SK-N-SH (cell line): ENCODE results near the gene TEKT4. TPM values are rescaled to one million over a fixed set of nuclear protein-coding genes. Genes with fewer than 3 reads are reported as not detected.

Experiments used
- CTCF ChIA-PET: fragments of 300-600, 350-600 bp; formaldehyde crosslinking; extraction: SDS; loops from one replicate; lab custom pipeline; 2021; lab: Yijun Ruan, JAX
- POLR2A ChIA-PET: fragments of 350-600 bp; sonication (Branson Sonifier 250); formaldehyde crosslinking; extraction: SDS; loops from one replicate; lab custom pipeline; 2020; ENCODE audit warnings: antibody characterized with exemption, inconsistent platforms; lab: Yijun Ruan, JAX
- DNase-seq: peaks from one replicate; pipeline ENCODE4 v3.0.0; 2012
- H2AFZ ChIP-seq: fragments of 200-600 bp; sonication (generic); 2 replicates; pipeline ENCODE4 v1.8.1; 2016; ENCODE audit warnings: antibody characterized with exemption, mild to moderate bottlenecking, low read depth
- H3F3A ChIP-seq: fragments of 200-600 bp; sonication (generic); replicated peaks from 2 replicates; pipeline ENCODE3; 2016; ENCODE audit warnings: antibody characterized with exemption, mild to moderate bottlenecking; ENCODE audit not compliant: insufficient read depth
- H3K27ac ChIP-seq, 2 experiments: fragments of 200-500 bp in 1 of 2; fragments of 200-600 bp in 1 of 2; sonication (Bioruptor generic) in 1 of 2; sonication (generic), shearing (Covaris generic) in 1 of 2; 2 replicates each; pipeline versions ENCODE4 v1.5.1 to v1.6.1; 2014 to 2016; ENCODE audit warnings: low read depth in 2 of 2, inconsistent platforms in 1 of 2, low read length in 1 of 2, mild to moderate bottlenecking in 1 of 2, mixed read lengths in 1 of 2
- H3K27me3 ChIP-seq: fragments of 200-600 bp; sonication (generic), shearing (Covaris generic); 2 replicates; pipeline ENCODE4 v1.6.1; 2016; ENCODE audit warnings: mixed run types; ENCODE audit not compliant: insufficient read depth
- H3K36me3 ChIP-seq, 2 experiments: fragments of 200-500 bp in 1 of 2; fragments of 200-600 bp in 1 of 2; sonication (Bioruptor generic) in 1 of 2; sonication (generic) in 1 of 2; replicated peaks in 1 of 2; 2 replicates each; pipeline versions ENCODE3 to v1.5.1; 2014 to 2016; ENCODE audit warnings: low read length in 1 of 2, mild to moderate bottlenecking in 1 of 2; ENCODE audit not compliant: insufficient read depth in 2 of 2, control insufficient read depth in 1 of 2
- H3K4me1 ChIP-seq, 2 experiments: fragments of 200-500 bp in 1 of 2; fragments of 200-600 bp in 1 of 2; sonication (Bioruptor generic) in 1 of 2; sonication (generic), shearing (Covaris generic) in 1 of 2; 2 replicates each; pipeline versions ENCODE4 v1.5.1 to v1.6.1; 2014 to 2016; ENCODE audit warnings: low read depth in 1 of 2, low read length in 1 of 2, mixed run types in 1 of 2; ENCODE audit not compliant: insufficient read depth in 2 of 2, control insufficient read depth in 1 of 2
- H3K4me2 ChIP-seq: fragments of 200-600 bp; sonication (generic), shearing (Covaris generic); 2 replicates; pipeline ENCODE4 v1.6.1; 2017; ENCODE audit warnings: mixed run types
- H3K4me3 ChIP-seq, 2 experiments: fragments of 200-500 bp in 1 of 2; fragments of 200-600 bp in 1 of 2; sonication (Bioruptor generic) in 1 of 2; sonication (generic), shearing (Covaris generic) in 1 of 2; 2 replicates each; pipeline versions ENCODE4 v1.5.1 to v1.8.1; 2014 to 2016; ENCODE audit warnings: low read depth in 2 of 2, inconsistent platforms in 1 of 2, low read length in 1 of 2, mild to moderate bottlenecking in 1 of 2, mixed read lengths in 1 of 2, moderate library complexity in 1 of 2
- H3K79me2 ChIP-seq: fragments of 200-600 bp; sonication (generic); 2 replicates; pipeline ENCODE4 v1.8.1; 2017; ENCODE audit warnings: mild to moderate bottlenecking; ENCODE audit not compliant: insufficient read depth
- H3K9ac ChIP-seq: fragments of 200-600 bp; sonication (generic); 2 replicates; pipeline ENCODE4 v1.6.1; 2017; ENCODE audit warnings: mixed run types
- H3K9me2 ChIP-seq: fragments of 200-600 bp; sonication (generic); 2 replicates; pipeline ENCODE4 v1.6.1; 2017; ENCODE audit warnings: mixed run types
- H3K9me3 ChIP-seq: fragments of 200-600 bp; sonication (generic); 2 replicates; pipeline ENCODE4 v1.6.1; 2017; ENCODE audit warnings: mixed run types, mild to moderate bottlenecking, moderate library complexity
- H4K20me1 ChIP-seq: fragments of 200-600 bp; sonication (generic); 2 replicates; pipeline ENCODE4 v1.6.1; 2017; ENCODE audit warnings: mild to moderate bottlenecking, mixed run types; ENCODE audit not compliant: insufficient read depth
- CHD2 ChIP-seq: fragments of 150-350 bp; IDR thresholded peaks from 2 replicates; pipeline ENCODE4 v1.6.1; 2018; ENCODE audit warnings: low read length; ENCODE audit not compliant: partially characterized antibody
- EP300 ChIP-seq, 2 experiments: IDR thresholded peaks; 2 replicates each; pipeline versions ENCODE4 v1.4.0 to v1.6.1; 2012; ENCODE audit warnings: borderline replicate concordance in 1 of 2, low read depth in 1 of 2, low read length in 1 of 2
- FOXM1 ChIP-seq: IDR thresholded peaks from 2 replicates; pipeline ENCODE4 v1.4.0; 2012; ENCODE audit warnings: low read depth, mild to moderate bottlenecking
- IRF3 ChIP-seq: fragments of 150-350 bp; IDR thresholded peaks from 2 replicates; pipeline ENCODE4 v1.6.1; 2016; ENCODE audit warnings: mild to moderate bottlenecking, low read depth, low read length
- NFIC ChIP-seq: IDR thresholded peaks from 2 replicates; pipeline ENCODE4 v1.4.0; 2012; ENCODE audit warnings: borderline replicate concordance
- RAD21 ChIP-seq: IDR thresholded peaks from 2 replicates; pipeline ENCODE4 v1.6.1; 2012; ENCODE audit warnings: mild to moderate bottlenecking, low read length
- RCOR1 ChIP-seq: fragments of 150-350 bp; IDR thresholded peaks from 2 replicates; pipeline ENCODE4 v1.6.1; 2017; ENCODE audit warnings: antibody characterized with exemption, low read length
- RFX5 ChIP-seq: IDR thresholded peaks from 2 replicates; pipeline ENCODE4 v1.6.1; 2012; ENCODE audit warnings: mild to moderate bottlenecking, improper control_type of control experiment, low read length
- RXRA ChIP-seq: IDR thresholded peaks from 2 replicates; pipeline ENCODE4 v1.4.0; 2012; ENCODE audit warnings: low read depth, mild to moderate bottlenecking, borderline replicate concordance
- SMC3 ChIP-seq: IDR thresholded peaks from 2 replicates; pipeline ENCODE4 v1.6.1; 2012; ENCODE audit warnings: low read depth, low read length, improper control_type of control experiment
- TAF1 ChIP-seq: IDR thresholded peaks from 2 replicates; pipeline ENCODE4 v1.6.1; 2012; ENCODE audit warnings: low read depth, mild to moderate bottlenecking, low read length, moderate library complexity, borderline replicate concordance
- USF2 ChIP-seq: fragments of 150-350 bp; IDR thresholded peaks from 2 replicates; pipeline ENCODE4 v1.6.1; 2017; ENCODE audit warnings: antibody characterized with exemption, low read length, low read depth, borderline replicate concordance
- YY1 ChIP-seq: IDR thresholded peaks from 2 replicates; pipeline ENCODE4 v1.4.0; 2012; ENCODE audit warnings: low read depth, mild to moderate bottlenecking
- WGBS: methylation state at CpG from one replicate; pipeline ENCODE4 v1.1.6; 2017; ENCODE audit warnings: low lambda C conversion rate; 5-methylcytosine and 5-hydroxymethylcytosine counted together
- polyA plus RNA-seq, 3 experiments: library from polyadenylated mRNA; depleted of rRNA; stranded (reverse); fragments of >200 nt; gene quantifications; 2 replicates each; pipeline ENCODE4 v1.2.3, GENCODE V29; 2012
- TF ChIP-seq, protein P1 (sequence below): IDR thresholded peaks from 2 replicates; pipeline ENCODE4 v1.4.0; 2012; ENCODE audit warnings: low read depth, borderline replicate concordance
- TF ChIP-seq, protein P2 (sequence below): IDR thresholded peaks from 2 replicates; pipeline ENCODE4; 2012

The TEKT4 gene
- polyA plus RNA-seq, 1 of the 3 experiments (the other 2 are of a cell fraction), result not detected

DNA sequence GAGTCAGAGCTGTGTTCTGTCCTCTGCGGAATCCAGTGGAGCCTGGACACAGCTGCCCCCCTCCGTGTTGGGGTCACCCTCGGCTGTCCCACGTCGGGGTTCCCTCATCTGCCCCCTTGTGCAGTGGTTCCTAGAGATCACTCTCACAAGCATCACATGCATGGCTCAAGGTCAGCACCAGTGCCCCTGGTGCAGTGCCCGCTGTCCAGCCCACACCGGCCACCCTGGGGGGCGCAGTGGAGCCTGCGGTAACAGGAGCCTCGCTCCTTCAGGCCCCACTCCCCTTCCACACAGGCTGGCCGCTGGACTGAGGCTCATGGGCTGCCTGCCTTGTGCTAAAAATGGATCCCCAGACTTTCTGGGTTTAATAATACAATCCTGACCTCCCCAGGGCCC, 8.8 kb downstream of the TEKT4 start (continued):
- TF ChIP-seq, protein P1, sequence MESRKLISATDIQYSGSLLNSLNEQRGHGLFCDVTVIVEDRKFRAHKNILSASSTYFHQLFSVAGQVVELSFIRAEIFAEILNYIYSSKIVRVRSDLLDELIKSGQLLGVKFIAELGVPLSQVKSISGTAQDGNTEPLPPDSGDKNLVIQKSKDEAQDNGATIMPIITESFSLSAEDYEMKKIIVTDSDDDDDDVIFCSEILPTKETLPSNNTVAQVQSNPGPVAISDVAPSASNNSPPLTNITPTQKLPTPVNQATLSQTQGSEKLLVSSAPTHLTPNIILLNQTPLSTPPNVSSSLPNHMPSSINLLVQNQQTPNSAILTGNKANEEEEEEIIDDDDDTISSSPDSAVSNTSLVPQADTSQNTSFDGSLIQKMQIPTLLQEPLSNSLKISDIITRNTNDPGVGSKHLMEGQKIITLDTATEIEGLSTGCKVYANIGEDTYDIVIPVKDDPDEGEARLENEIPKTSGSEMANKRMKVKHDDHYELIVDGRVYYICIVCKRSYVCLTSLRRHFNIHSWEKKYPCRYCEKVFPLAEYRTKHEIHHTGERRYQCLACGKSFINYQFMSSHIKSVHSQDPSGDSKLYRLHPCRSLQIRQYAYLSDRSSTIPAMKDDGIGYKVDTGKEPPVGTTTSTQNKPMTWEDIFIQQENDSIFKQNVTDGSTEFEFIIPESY, result no peak
- TF ChIP-seq RXRA, result no peak
- TF ChIP-seq, all 33 proteins: peak for 0

DNA sequence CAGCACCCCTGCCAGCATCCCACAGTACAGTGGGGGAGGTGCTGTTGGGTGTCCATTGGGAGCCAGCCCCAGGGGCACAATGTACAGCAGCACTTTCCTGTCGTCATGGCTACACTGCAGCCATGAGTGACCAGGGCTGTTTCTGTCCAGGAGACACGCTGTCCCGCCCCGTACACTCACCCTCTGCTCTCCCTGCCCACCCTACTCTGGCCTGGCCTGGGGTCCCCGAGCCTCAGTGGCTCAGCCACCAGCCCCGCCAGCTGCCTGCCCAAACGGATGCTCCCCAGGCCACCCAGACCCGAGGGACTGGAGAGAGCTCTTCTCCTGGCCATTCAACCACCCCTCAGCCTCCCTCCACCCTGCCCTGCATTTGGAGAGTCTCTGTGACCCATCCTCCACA, 9.3 kb downstream of the TEKT4 start:
- TF ChIP-seq YY1 (no peak), TAF1 (no peak), RFX5 (no peak), FOXM1 (no peak), SMC3 (no peak), NFIC (no peak), USF2 (no peak), RAD21 (no peak), RCOR1 (no peak), IRF3 (no peak), CHD2 (no peak), EP300 (IDR thresholded peaks at IDR 0.05; ENCODE audit: borderline replicate concordance in 1 of 2, low read depth in 1 of 2, low read length in 1 of 2) (no peak)
- TF ChIP-seq, protein P2, sequence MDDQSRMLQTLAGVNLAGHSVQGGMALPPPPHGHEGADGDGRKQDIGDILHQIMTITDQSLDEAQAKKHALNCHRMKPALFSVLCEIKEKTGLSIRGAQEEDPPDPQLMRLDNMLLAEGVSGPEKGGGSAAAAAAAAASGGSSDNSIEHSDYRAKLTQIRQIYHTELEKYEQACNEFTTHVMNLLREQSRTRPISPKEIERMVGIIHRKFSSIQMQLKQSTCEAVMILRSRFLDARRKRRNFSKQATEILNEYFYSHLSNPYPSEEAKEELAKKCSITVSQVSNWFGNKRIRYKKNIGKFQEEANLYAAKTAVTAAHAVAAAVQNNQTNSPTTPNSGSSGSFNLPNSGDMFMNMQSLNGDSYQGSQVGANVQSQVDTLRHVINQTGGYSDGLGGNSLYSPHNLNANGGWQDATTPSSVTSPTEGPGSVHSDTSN, result no peak
- TF ChIP-seq, protein P1, result no peak
- CTCF ChIA-PET, result no interaction called here

More for the DNA sequence above, 9.3 kb downstream of the TEKT4 start:
- Histone ChIP-seq H3K9ac (no peak overlapping the region), H3K9me2 (no peaks in the 10 kb centered on the region), H3K27ac (no peak overlapping the region), H3K79me2 (no peaks in the 10 kb centered on the region), H3K4me2 (no peak overlapping the region), H3K4me3 (no peak overlapping the region), H4K20me1 (no peaks in the 10 kb centered on the region), H3K4me1 (no peaks in the 10 kb centered on the region), H3K36me3 (no peaks in the 10 kb centered on the region), H3F3A (no peaks in the 10 kb centered on the region), H3K9me3 (no peaks in the 10 kb centered on the region), H2AFZ (no peak overlapping the region), H3K27me3 (0 out of 2 replicates have a peak, but pooled peaks cover 5% of the 10 kb centered on the region)
- POLR2A ChIA-PET, result no interaction called here
- 2% methylated on average over 8 of the region's 8 CpGs for WGBS
- no peak for DNase-seq
